Activated CD4-positive, CD25-positive, alpha-beta regulatory T cell treated with anti-CD3 and anti-CD28 coated beads, Interleukin-2, amount 50 U/mL, for 72 hours (primary cell): ENCODE data around the gene MAN1A1.
"Not testable (repeated sequence)": the region's sequence is repeated elsewhere in the genome, so short reads cannot be mapped to it uniquely, and the experiment has no call there.

Experiments
- DNase-seq: peaks from one replicate; pipeline ENCODE4 v3.0.0; 2021

Gene MAN1A1

GRCh38 chr6:119297049-119297448 is 52.5 kb downstream of the MAN1A1 start:
- DNase-seq, result no peak

- no peak for DNase-seq
Measured at GRCh38 chr6:119296036-119297035, 53.2 kb downstream of the MAN1A1 start.

- DNase-seq, result no peak
Measured at GRCh38 chr6:119294984-119295383, 54.6 kb downstream of the MAN1A1 start.

- DNase-seq, result not testable (repeated sequence)
Measured at GRCh38 chr6:119291060-119291459, 58.5 kb downstream of the MAN1A1 start.

- DNase-seq, result no peak
Measured at GRCh38 chr6:119290306-119290705, 59.3 kb downstream of the MAN1A1 start.

GRCh38 chr6:119289651-119290050 is 59.9 kb downstream of the MAN1A1 start:
- DNase-seq, result no peak

GRCh38 chr6:119285908-119286625 is 63.5 kb downstream of the MAN1A1 start:
- DNase-seq, result no peak

GRCh38 chr6:119284861-119285521 is 64.6 kb downstream of the MAN1A1 start:
- no peak for DNase-seq

- DNase-seq, result no peak
Measured at GRCh38 chr6:119283979-119284545, 65.5 kb downstream of the MAN1A1 start.

- DNase-seq, result no peak
Measured at GRCh38 chr6:119283214-119283613, 66.3 kb downstream of the MAN1A1 start.

- no peak for DNase-seq
Measured at GRCh38 chr6:119280668-119281067, 68.9 kb downstream of the MAN1A1 start.

- DNase-seq, result no peak
Measured at GRCh38 chr6:119280080-119280479, 69.5 kb downstream of the MAN1A1 start.

- no peak for DNase-seq
Measured at GRCh38 chr6:119278625-119279024, 70.9 kb downstream of the MAN1A1 start.

GRCh38 chr6:119277052-119277451 is 72.5 kb downstream of the MAN1A1 start:
- no peak for DNase-seq

GRCh38 chr6:119276211-119276610 is 73.3 kb downstream of the MAN1A1 start:
- no peak for DNase-seq

- DNase-seq, result no peak
Measured at GRCh38 chr6:119274197-119274595, 75.4 kb downstream of the MAN1A1 start.

- DNase-seq, result no peak
Measured at GRCh38 chr6:119273272-119274196, 76.0 kb downstream of the MAN1A1 start.

GRCh38 chr6:119270545-119270944 is 79.0 kb downstream of the MAN1A1 start:
- DNase-seq, result no peak

GRCh38 chr6:119269266-119270103 is 80.1 kb downstream of the MAN1A1 start:
- no peak for DNase-seq

GRCh38 chr6:119267126-119267905 is 82.2 kb downstream of the MAN1A1 start:
- no peak for DNase-seq
